B cell (primary cell): ENCODE results near the gene SLC39A3. TPM values are rescaled to one million over a fixed set of nuclear protein-coding genes. Genes with fewer than 3 reads are reported as not detected.

Experiments used
- ATAC-seq: fragments of 200-7000 bp; cut with Tn5 transposase; one replicate; pipeline ENCODE4 v1.10.0; 2021; ENCODE audit warnings: low read depth, mild to moderate bottlenecking, moderate number of reproducible peaks, moderate library complexity
- CTCF ChIA-PET: fragments of 350-600 bp; sonication (Branson Sonifier 250); formaldehyde crosslinking; loops from one replicate; lab custom pipeline; 2021; ENCODE audit warnings: antibody characterized with exemption, inconsistent platforms; lab: Charles Lee
- POLR2A ChIA-PET: fragments of 350-600 bp; sonication (Branson Sonifier 250); formaldehyde crosslinking; loops from one replicate; lab custom pipeline; 2021; ENCODE audit warnings: antibody characterized with exemption; lab: Charles Lee
- DNase-seq: peaks from one replicate; pipeline ENCODE4 v3.0.0; 2013
- H2AFZ ChIP-seq: 2 replicates; pipeline ENCODE4 v1.6.1; 2012; ENCODE audit warnings: mild to moderate bottlenecking, low read depth, low read length; ENCODE audit not compliant: insufficient read depth, poor library complexity, severe bottlenecking
- H3K27ac ChIP-seq, 2 donors: 1 replicate in 1 of 2; 2 replicates in 1 of 2; pipeline ENCODE4 v1.5.1; 2012 to 2013; ENCODE audit warnings: low read length in 2 of 2, mild to moderate bottlenecking in 2 of 2, moderate library complexity in 1 of 2
- H3K27me3 ChIP-seq, 4 experiments: fragments of 200-600 bp in 1 of 4; sonication (generic) in 1 of 4; replicated peaks in 1 of 4; 1 replicate in 2 of 4; 2 replicates in 2 of 4; pipeline versions ENCODE4 v1.6.1 to v1.7.0; 2013 to 2016; ENCODE audit warnings: low read length in 3 of 4, mild to moderate bottlenecking in 2 of 4, mixed read lengths in 1 of 4, moderate library complexity in 1 of 4; ENCODE audit not compliant: insufficient read depth in 4 of 4, control insufficient read depth in 3 of 4; ENCODE audit errors: control extremely low read depth in 1 of 4
- H3K36me3 ChIP-seq, 2 experiments: replicated peaks in 1 of 2; 1 replicate in 1 of 2; 2 replicates in 1 of 2; pipeline versions ENCODE4 v1.6.1 to v1.7.1; 2013; ENCODE audit warnings: low read length in 1 of 2; ENCODE audit not compliant: insufficient read depth in 2 of 2, control insufficient read depth in 1 of 2; ENCODE audit errors: control extremely low read depth in 1 of 2, extremely low read depth in 1 of 2
- H3K4me1 ChIP-seq, 2 donors: fragments of 200-600 bp in 1 of 2; sonication (generic) in 1 of 2; 1 replicate in 1 of 2; 2 replicates in 1 of 2; pipeline versions ENCODE4 v1.5.1 to v1.6.1; 2013 to 2017; ENCODE audit warnings: low read length in 2 of 2; ENCODE audit not compliant: control insufficient read depth in 2 of 2, insufficient read depth in 2 of 2
- H3K4me2 ChIP-seq: replicated peaks from 2 replicates; pipeline ENCODE3; 2012; ENCODE audit warnings: mild to moderate bottlenecking, low read depth, low read length; ENCODE audit not compliant: poor library complexity, severe bottlenecking
- H3K4me3 ChIP-seq, 5 experiments: fragments of 200-600 bp in 1 of 5; sonication (generic) in 1 of 5; 1 replicate in 3 of 5; 2 replicates in 2 of 5; pipeline versions ENCODE4 v1.5.1 to v1.7.0; 2011 to 2016; ENCODE audit warnings: low read length in 4 of 5, mild to moderate bottlenecking in 4 of 5, low read depth in 2 of 5, control low read depth in 1 of 5, moderate library complexity in 1 of 5; ENCODE audit not compliant: insufficient read depth in 1 of 5; ENCODE audit errors: control extremely low read depth in 1 of 5, extremely low read depth in 1 of 5
- H3K79me2 ChIP-seq: fragments of 200-600 bp; sonication (generic); one replicate; pipeline ENCODE4 v1.6.0; 2016; ENCODE audit warnings: low read length; ENCODE audit not compliant: control insufficient read depth, insufficient read depth
- H3K9ac ChIP-seq: fragments of 200-600 bp; sonication (generic); 2 replicates; pipeline ENCODE4 v1.6.1; 2017; ENCODE audit warnings: mild to moderate bottlenecking, low read length, moderate library complexity
- H3K9me3 ChIP-seq, 3 donors: one replicate each; pipeline versions ENCODE4 v1.6.1 to v1.7.1; 2013; ENCODE audit warnings: low read length in 2 of 3; ENCODE audit not compliant: control insufficient read depth in 2 of 3, insufficient read depth in 1 of 3; ENCODE audit errors: control extremely low read depth in 1 of 3
- H4K20me1 ChIP-seq: 2 replicates; pipeline ENCODE4 v1.6.0; 2012; ENCODE audit warnings: mild to moderate bottlenecking, low read length; ENCODE audit not compliant: insufficient read depth, control insufficient read depth, poor library complexity, severe bottlenecking
- H3K27ac Mint-ChIP-seq: one replicate; pipeline ENCODE4 v1.8.0; 2021; ENCODE audit warnings: mixed read lengths
- H3K27me3 Mint-ChIP-seq: one replicate; pipeline ENCODE4 v1.8.0; 2021; ENCODE audit warnings: mixed read lengths
- H3K4me1 Mint-ChIP-seq: one replicate; pipeline ENCODE4 v1.8.0; 2021; ENCODE audit warnings: mixed read lengths
- H3K4me3 Mint-ChIP-seq: one replicate; pipeline ENCODE4 v1.8.0; 2021; ENCODE audit warnings: mixed read lengths
- H3K9me3 Mint-ChIP-seq: one replicate; pipeline ENCODE4 v1.8.0; 2022; ENCODE audit warnings: mixed read lengths; ENCODE audit not compliant: insufficient read depth
- EZH2 ChIP-seq: IDR thresholded peaks from 2 replicates; pipeline ENCODE4 v1.6.1; 2012; ENCODE audit warnings: borderline replicate concordance, low read depth, mild to moderate bottlenecking, moderate library complexity, low read length; ENCODE audit not compliant: insufficient read depth, poor library complexity, severe bottlenecking
- WGBS: methylation state at CpG from one replicate; pipeline ENCODE4 v1.1.5; 2013; ENCODE audit warnings: missing lambda C conversion rate; ENCODE audit not compliant: insufficient coverage; 5-methylcytosine and 5-hydroxymethylcytosine counted together
- intact Hi-C: fragments of 100-400 bp; cut with micrococcal nuclease; formaldehyde crosslinking; loops from one replicate; pipeline ENCODE4 v1.10.0; 2022
- polyA plus RNA-seq: library from polyadenylated mRNA; depleted of rRNA; stranded (reverse); fragments of >200 nt; gene quantifications from 2 replicates; pipeline ENCODE4 v1.2.3, GENCODE V29; 2012
- total RNA-seq, 2 donors: library from RNA; stranded (reverse); fragments of 120-200 nt in 1 of 2; gene quantifications; 1 replicate in 1 of 2; 2 replicates in 1 of 2; pipeline versions ENCODE4 v1.2.3 to v1.2.4, GENCODE V29; 2013 to 2022
- TF ChIP-seq, protein P1 (sequence below): fragments of 200-600 bp; IDR thresholded peaks from one replicate; pipeline ENCODE4 v1.8.0; 2022; ENCODE audit warnings: antibody characterized with exemption, mild to moderate bottlenecking

The SLC39A3 gene
- total and polyA plus RNA-seq, 2 donors (not counting 1 experiment from before 2014, with no cell fraction given) = 36.4 to 37.6 TPM

DNA sequence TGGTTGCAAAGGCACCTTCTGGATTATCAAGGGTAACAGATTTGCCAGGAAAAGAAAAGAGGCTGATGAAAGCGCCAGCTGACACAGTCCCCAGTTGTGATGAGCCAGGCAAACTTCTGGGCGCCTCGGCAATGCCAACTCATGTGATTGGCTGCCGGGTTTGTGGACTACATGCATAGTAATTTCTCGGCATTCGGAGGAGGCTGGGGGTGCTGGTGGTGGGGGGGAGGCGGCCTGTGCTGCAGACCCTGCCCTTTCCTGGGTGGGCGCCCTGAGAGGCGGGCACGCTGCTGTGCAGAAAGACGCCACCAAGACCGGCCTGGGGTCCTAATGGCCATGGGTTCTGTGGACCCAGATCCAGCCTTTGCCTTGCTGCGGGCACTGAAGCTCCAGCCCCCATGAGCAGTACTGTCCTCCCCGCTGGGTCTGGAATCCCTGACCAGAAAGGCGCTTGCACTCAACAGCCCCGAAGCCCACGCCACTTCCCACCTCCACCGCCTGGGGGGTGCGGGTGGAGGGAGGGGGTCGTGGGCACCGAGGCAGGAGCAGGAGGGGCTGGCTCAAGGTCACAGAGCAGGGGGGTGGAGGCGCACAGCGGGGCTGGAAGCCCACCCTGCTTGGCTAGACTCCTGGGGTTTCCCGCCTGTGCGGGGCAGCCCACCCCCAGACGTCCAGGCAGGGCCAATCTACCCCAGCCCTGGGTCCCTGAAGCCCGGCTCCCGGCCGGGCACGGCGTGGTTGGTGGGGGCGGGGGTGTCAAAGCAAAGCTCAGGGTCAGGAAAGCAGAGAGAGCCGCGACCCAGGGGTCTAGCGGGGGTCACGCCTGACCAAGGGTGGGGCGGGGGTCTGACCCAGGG, 19.7 kb downstream of the SLC39A3 start:
- H3K4me1 Mint-ChIP-seq = peaks cover 27% of the 10 kb centered on the region
- H3K27me3 ChIP-seq = peaks cover 0 to 17% (median 8%) of the 10 kb centered on the region in 4 experiments
- no peak overlapping the region for H3K27ac ChIP-seq
- H3K9me3 Mint-ChIP-seq = peaks cover 3% of the 10 kb centered on the region
- intact Hi-C loops = loop anchor here (1.0 kb wide), 1 partner anchor 9 kb away; no protein-coding TSS in a partner anchor
- CTCF ChIA-PET = no interaction called here
- DNase-seq = peak; percentile 42
- peak overlapping the region; percentile 28 for H2AFZ ChIP-seq
- H3K27ac Mint-ChIP-seq = peak overlapping the region; percentile 70
- peak; percentile 23 for ATAC-seq
- H3K9ac ChIP-seq = peak overlapping the region; percentile 55
- POLR2A ChIA-PET = interaction anchor here (0.9 kb wide), 1 partner anchor 928 kb away, joined by 3 read pairs; no protein-coding TSS in a partner anchor
- WGBS = 14% methylated on average over 30 of the region's 37 CpGs
- peaks cover 4% of the 10 kb centered on the region for H3K27me3 Mint-ChIP-seq
- H3K4me2 ChIP-seq = peak overlapping the region; percentile 96
- H3K4me3 ChIP-seq = peak overlapping the region in 4 of 5 experiments; percentile 45 to 57 (median 48)
- peaks cover 0 to 16% (median 7%) of the 10 kb centered on the region in 3 donors for H3K9me3 ChIP-seq
- H3K4me3 Mint-ChIP-seq = peak overlapping the region; percentile 84
- H3K4me1 ChIP-seq = peaks cover 30 to 43% of the 10 kb centered on the region in 2 donors
- H3K79me2 ChIP-seq = peaks cover 6% of the 10 kb centered on the region
- H4K20me1 ChIP-seq = peaks cover 8% of the 10 kb centered on the region
- TF ChIP-seq, protein P1, sequence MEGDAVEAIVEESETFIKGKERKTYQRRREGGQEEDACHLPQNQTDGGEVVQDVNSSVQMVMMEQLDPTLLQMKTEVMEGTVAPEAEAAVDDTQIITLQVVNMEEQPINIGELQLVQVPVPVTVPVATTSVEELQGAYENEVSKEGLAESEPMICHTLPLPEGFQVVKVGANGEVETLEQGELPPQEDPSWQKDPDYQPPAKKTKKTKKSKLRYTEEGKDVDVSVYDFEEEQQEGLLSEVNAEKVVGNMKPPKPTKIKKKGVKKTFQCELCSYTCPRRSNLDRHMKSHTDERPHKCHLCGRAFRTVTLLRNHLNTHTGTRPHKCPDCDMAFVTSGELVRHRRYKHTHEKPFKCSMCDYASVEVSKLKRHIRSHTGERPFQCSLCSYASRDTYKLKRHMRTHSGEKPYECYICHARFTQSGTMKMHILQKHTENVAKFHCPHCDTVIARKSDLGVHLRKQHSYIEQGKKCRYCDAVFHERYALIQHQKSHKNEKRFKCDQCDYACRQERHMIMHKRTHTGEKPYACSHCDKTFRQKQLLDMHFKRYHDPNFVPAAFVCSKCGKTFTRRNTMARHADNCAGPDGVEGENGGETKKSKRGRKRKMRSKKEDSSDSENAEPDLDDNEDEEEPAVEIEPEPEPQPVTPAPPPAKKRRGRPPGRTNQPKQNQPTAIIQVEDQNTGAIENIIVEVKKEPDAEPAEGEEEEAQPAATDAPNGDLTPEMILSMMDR = peak; percentile 15
- no peak for TF ChIP-seq EZH2
- H3K36me3 ChIP-seq = peaks cover 0 to 4% of the 10 kb centered on the region in 2 experiments
